Erythroblast (primary cell): ENCODE measurements around the gene ITPR2.

ENCODE experiments used
- DNase-seq, 2 experiments: peaks; one replicate each; lab custom pipeline; 2025; lab: John Stamatoyannopoulos, UW
- GATA1 ChIP-seq: IDR thresholded peaks from 2 replicates; pipeline ENCODE4 v1.6.1; 2011; ENCODE audit warnings: low read depth, mild to moderate bottlenecking, control low read depth, low read length, moderate library complexity
- POLR2A ChIP-seq: IDR thresholded peaks from 2 replicates; pipeline ENCODE4 v1.6.1; 2011; ENCODE audit warnings: mild to moderate bottlenecking, low read length

Gene ITPR2

GRCh38 chr12:26751179-26751578 is 81.8 kb downstream of the ITPR2 start:
- no peak for TF ChIP-seq GATA1
- no peak for TF ChIP-seq POLR2A
- no peak for DNase-seq

- DNase-seq = peak; percentile 11 to 32
- no peak for TF ChIP-seq POLR2A
- TF ChIP-seq GATA1 = no peak
Observed at GRCh38 chr12:26750531-26751175, 82.3 kb downstream of the ITPR2 start.

- TF ChIP-seq POLR2A (no peak), GATA1 (no peak)
- no peak for DNase-seq
Observed at GRCh38 chr12:26749781-26750180, 83.2 kb downstream of the ITPR2 start.

- DNase-seq = no peak
- TF ChIP-seq GATA1 (no peak), POLR2A (no peak)
Observed at GRCh38 chr12:26748741-26749431, 84.1 kb downstream of the ITPR2 start.

- no peak for DNase-seq
- TF ChIP-seq POLR2A (no peak), GATA1 (no peak)
Observed at GRCh38 chr12:26748412-26748740, 84.6 kb downstream of the ITPR2 start.

- DNase-seq = peak in 1 of 2 experiments; percentile 25
- no peak for TF ChIP-seq POLR2A
- no peak for TF ChIP-seq GATA1
Observed at GRCh38 chr12:26746121-26746714, 86.8 kb downstream of the ITPR2 start.

- DNase-seq = no peak
- TF ChIP-seq GATA1 (no peak), POLR2A (no peak)
Observed at GRCh38 chr12:26744697-26745440, 88.1 kb downstream of the ITPR2 start.

GRCh38 chr12:26744042-26744626 is 88.9 kb downstream of the ITPR2 start:
- TF ChIP-seq GATA1 (no peak), POLR2A (no peak)
- DNase-seq = no peak

GRCh38 chr12:26741584-26742227 is 91.3 kb downstream of the ITPR2 start:
- no peak for DNase-seq
- TF ChIP-seq GATA1 (no peak), POLR2A (no peak)

GRCh38 chr12:26740991-26741390 is 92.0 kb downstream of the ITPR2 start:
- no peak for TF ChIP-seq GATA1
- no peak for TF ChIP-seq POLR2A
- DNase-seq = no peak

GRCh38 chr12:26740348-26740747 is 92.6 kb downstream of the ITPR2 start:
- no peak for TF ChIP-seq GATA1
- TF ChIP-seq POLR2A = no peak
- DNase-seq = no peak

GRCh38 chr12:26737487-26738030 is 95.4 kb downstream of the ITPR2 start:
- no peak for DNase-seq
- TF ChIP-seq POLR2A (no peak), GATA1 (no peak)

GRCh38 chr12:26736563-26737486 is 96.2 kb downstream of the ITPR2 start:
- TF ChIP-seq POLR2A (no peak), GATA1 (no peak)
- DNase-seq = no peak
